SK-N-SH treated with all-trans-retinoic acid at 6 μM for 48 hours (cell line): Measurements from ENCODE around the gene PRR36.

Source experiments
- ATAC-seq: fragments of 200-7000 bp; cut with Tn5 transposase; 3 replicates; pipeline ENCODE4 v1.9.1; 2020; ENCODE audit warnings: mild to moderate bottlenecking, moderate library complexity
- ARNTL ChIP-seq: fragments of 450-650 bp; formaldehyde crosslinking; IDR thresholded peaks from 2 replicates; pipeline ENCODE4 v1.5.0; 2020; ENCODE audit warnings: low read depth, mild to moderate bottlenecking, moderate library complexity, borderline replicate concordance
- BACH2 ChIP-seq: fragments of 250-450 bp; sonication (Bioruptor Pico); IDR thresholded peaks from 2 replicates; pipeline ENCODE4 v1.9.0; 2021; ENCODE audit warnings: mild to moderate bottlenecking, borderline replicate concordance
- CREB5 ChIP-seq: fragments of 250-450 bp; sonication (Bioruptor Pico); IDR thresholded peaks from 2 replicates; pipeline ENCODE4 v1.5.1; 2020; ENCODE audit warnings: low read depth, mild to moderate bottlenecking, moderate library complexity
- CSDC2 ChIP-seq: fragments of 250-450 bp; sonication (Bioruptor Pico); IDR thresholded peaks from 2 replicates; pipeline ENCODE4 v1.5.0; 2020; ENCODE audit warnings: mild to moderate bottlenecking, moderate library complexity
- ESRRG ChIP-seq: fragments of 250-450 bp; sonication (Bioruptor Pico); IDR thresholded peaks from 2 replicates; pipeline ENCODE4 v1.6.1; 2021; ENCODE audit warnings: mild to moderate bottlenecking
- ISL1 ChIP-seq: fragments of 250-450 bp; sonication (Bioruptor Pico); IDR thresholded peaks from 2 replicates; pipeline ENCODE4 v2.1.2; 2022; ENCODE audit warnings: mild to moderate bottlenecking, moderate library complexity
- OSR1 ChIP-seq: fragments of 250-450 bp; sonication (Bioruptor Pico); IDR thresholded peaks from 2 replicates; pipeline ENCODE4 v1.8.0; 2022; ENCODE audit warnings: moderate library complexity, mild to moderate bottlenecking, inconsistent platforms
- PATZ1 ChIP-seq: fragments of 250-450 bp; sonication (Bioruptor Pico); IDR thresholded peaks from 2 replicates; pipeline ENCODE4 v1.8.0; 2020; ENCODE audit warnings: mild to moderate bottlenecking, moderate library complexity, borderline replicate concordance
- POU6F1 ChIP-seq: fragments of 250-450 bp; sonication (Bioruptor Pico); IDR thresholded peaks from 2 replicates; pipeline ENCODE4 v1.8.0; 2021; ENCODE audit warnings: low read depth, mild to moderate bottlenecking, moderate library complexity, borderline replicate concordance
- PPARA ChIP-seq: fragments of 250-450 bp; sonication (Bioruptor Pico); IDR thresholded peaks from 2 replicates; pipeline ENCODE4 v1.5.0; 2020; ENCODE audit warnings: mild to moderate bottlenecking, borderline replicate concordance
- RARB ChIP-seq: fragments of 250-450 bp; sonication (Bioruptor Pico); IDR thresholded peaks from 2 replicates; pipeline ENCODE4 v1.8.0; 2021; ENCODE audit warnings: mild to moderate bottlenecking, moderate library complexity
- TCF4 ChIP-seq: fragments of 250-450 bp; sonication (Bioruptor Pico); IDR thresholded peaks from 2 replicates; pipeline ENCODE4 v1.8.0; 2021; ENCODE audit warnings: mild to moderate bottlenecking, moderate library complexity, borderline replicate concordance
- TOX ChIP-seq: fragments of 250-450 bp; sonication (Bioruptor Pico); IDR thresholded peaks from 2 replicates; pipeline ENCODE4 v1.8.0; 2021; ENCODE audit warnings: mild to moderate bottlenecking, moderate library complexity, borderline replicate concordance
- TSHZ2 ChIP-seq: fragments of 250-450 bp; sonication (Bioruptor Pico); IDR thresholded peaks from 2 replicates; pipeline ENCODE4 v1.5.0; 2020; ENCODE audit warnings: mild to moderate bottlenecking, moderate library complexity
- ZC3H10 ChIP-seq: fragments of 250-450 bp; sonication (Bioruptor Pico); IDR thresholded peaks from 2 replicates; pipeline ENCODE4 v1.5.1; 2021; ENCODE audit warnings: mild to moderate bottlenecking, moderate library complexity
- ZFP30 ChIP-seq: fragments of 450-650 bp; formaldehyde crosslinking; IDR thresholded peaks from 2 replicates; pipeline ENCODE4 v1.5.0; 2022; ENCODE audit warnings: mild to moderate bottlenecking, moderate library complexity
- ZNF565 ChIP-seq: fragments of 450-650 bp; formaldehyde crosslinking; conservative IDR thresholded peaks from 2 replicates; pipeline ENCODE4 v1.5.0; 2020; ENCODE audit warnings: low read depth, mild to moderate bottlenecking, moderate library complexity
- ZNF70 ChIP-seq: fragments of 450-650 bp; formaldehyde crosslinking; IDR thresholded peaks from 2 replicates; pipeline ENCODE4 v1.5.0; 2020; ENCODE audit warnings: mild to moderate bottlenecking, moderate library complexity
- ZNF8 ChIP-seq: fragments of 450-650 bp; formaldehyde crosslinking; IDR thresholded peaks from 2 replicates; pipeline ENCODE4 v1.5.0; 2020; ENCODE audit warnings: mild to moderate bottlenecking, moderate library complexity

PRR36 gene

GRCh38 chr19:7905859-7906258 lies 31.7 kb upstream of the PRR36 start:
- ATAC-seq = no peak
- TF ChIP-seq ZC3H10 (CRISPR knock-in tag) = no peak
- no peak for TF ChIP-seq CSDC2 (CRISPR knock-in tag)
- TF ChIP-seq RARB (CRISPR knock-in tag) = no peak
- no peak for TF ChIP-seq ZNF70 (CRISPR knock-in tag)
- TF ChIP-seq ISL1 (CRISPR knock-in tag) = no peak
- TF ChIP-seq ZNF8 (CRISPR knock-in tag) = no peak
- no peak for TF ChIP-seq TOX
- TF ChIP-seq PPARA = no peak
- no peak for TF ChIP-seq CREB5 (CRISPR knock-in tag)
- no peak for TF ChIP-seq TSHZ2 (CRISPR knock-in tag)
- TF ChIP-seq PATZ1 (CRISPR knock-in tag) = no peak
- TF ChIP-seq ESRRG = no peak
- TF ChIP-seq ZNF565 (CRISPR knock-in tag) = no peak
- TF ChIP-seq TCF4 (CRISPR knock-in tag) = no peak
- TF ChIP-seq OSR1 = no peak
- no peak for TF ChIP-seq ARNTL (CRISPR knock-in tag)
- TF ChIP-seq ZFP30 (CRISPR knock-in tag) = no peak

GRCh38 chr19:7905268-7905667 lies 31.1 kb upstream of the PRR36 start:
- ATAC-seq = no peak
- TF ChIP-seq PATZ1 (CRISPR knock-in tag) (no peak), ISL1 (CRISPR knock-in tag) (no peak), TOX (no peak), BACH2 (CRISPR knock-in tag) (no peak), OSR1 (no peak), ZC3H10 (CRISPR knock-in tag) (no peak), ZNF8 (CRISPR knock-in tag) (no peak), POU6F1 (no peak), CREB5 (CRISPR knock-in tag) (no peak), TSHZ2 (CRISPR knock-in tag) (no peak), CSDC2 (CRISPR knock-in tag) (no peak), ARNTL (CRISPR knock-in tag) (no peak)
- TF ChIP-seq, all 23 proteins: peak for 0
